Natural killer cell (primary cell): ENCODE data around the gene METAP1D. TPM values are rescaled to one million over a fixed set of nuclear protein-coding genes. Genes with fewer than 3 reads are reported as not detected.

Source experiments
- ATAC-seq, 3 donors: fragments of 150-1000 bp in 2 of 3; fragments of 200-7000 bp in 1 of 3; cut with Tn5 transposase; 1 replicate in 1 of 3; 2 replicates in 2 of 3; pipeline ENCODE4 v1.10.0; 2021; ENCODE audit warnings: mild to moderate bottlenecking in 2 of 3, moderate library complexity in 2 of 3
- DNase-seq, 2 donors: peaks; one replicate each; pipeline versions ENCODE4 v3.0.0 to v3.0.0-alpha.2; 2013 to 2021; ENCODE audit warnings: mixed read lengths in 1 of 2
- H3K27ac ChIP-seq: one replicate; pipeline ENCODE4 v1.5.1; 2013; ENCODE audit warnings: mild to moderate bottlenecking, low read length
- H3K27me3 ChIP-seq: one replicate; pipeline ENCODE4 v1.6.1; 2013; ENCODE audit warnings: low read length; ENCODE audit not compliant: control insufficient read depth, insufficient read depth
- H3K36me3 ChIP-seq: one replicate; pipeline ENCODE4 v1.6.1; 2013; ENCODE audit warnings: low read length; ENCODE audit not compliant: control insufficient read depth, insufficient read depth
- H3K4me1 ChIP-seq: one replicate; pipeline ENCODE4 v1.6.1; 2013; ENCODE audit warnings: low read length; ENCODE audit not compliant: control insufficient read depth, insufficient read depth
- H3K4me3 ChIP-seq: one replicate; pipeline ENCODE4 v1.5.1; 2013; ENCODE audit warnings: low read length
- H3K9me3 ChIP-seq: one replicate; pipeline ENCODE4 v1.6.1; 2013; ENCODE audit warnings: low read length; ENCODE audit not compliant: control insufficient read depth, insufficient read depth
- H3K27ac Mint-ChIP-seq, 2 donors: one replicate each; pipeline ENCODE4 v1.8.0; 2022; ENCODE audit warnings: mild to moderate bottlenecking in 2 of 2, mixed read lengths in 2 of 2, moderate library complexity in 1 of 2
- H3K27me3 Mint-ChIP-seq, 2 donors: one replicate each; pipeline ENCODE4 v1.8.0; 2022; ENCODE audit warnings: low read depth in 2 of 2, mixed read lengths in 2 of 2
- H3K36me3 Mint-ChIP-seq: one replicate; pipeline ENCODE4 v1.8.0; 2022; ENCODE audit warnings: mixed read lengths
- H3K4me1 Mint-ChIP-seq, 2 donors: one replicate each; pipeline ENCODE4 v1.8.0; 2022; ENCODE audit warnings: mixed read lengths in 2 of 2
- H3K4me3 Mint-ChIP-seq: one replicate; pipeline ENCODE4 v1.8.0; 2022; ENCODE audit warnings: mild to moderate bottlenecking, moderate library complexity, mixed read lengths
- H3K9me3 Mint-ChIP-seq, 2 donors: one replicate each; pipeline ENCODE4 v1.8.0; 2022; ENCODE audit warnings: mixed read lengths in 2 of 2
- WGBS: methylation state at CpG from one replicate; pipeline ENCODE4 v1.1.7; 2013; ENCODE audit warnings: missing lambda C conversion rate; ENCODE audit not compliant: insufficient coverage; 5-methylcytosine and 5-hydroxymethylcytosine counted together
- intact Hi-C: fragments of 100-400 bp; cut with micrococcal nuclease; formaldehyde crosslinking; loops from one replicate; pipeline ENCODE4 v1.14.2; 2022
- total RNA-seq, 4 donors: library from RNA; stranded (reverse); fragments of 120-200 nt in 1 of 4; gene quantifications; one replicate each; pipeline versions ENCODE4 v1.2.3 to v1.2.4, GENCODE V29; 2013 to 2022
- TF ChIP-seq, protein P1 (sequence below): fragments of 200-600 bp; IDR thresholded peaks from one replicate; pipeline ENCODE4 v1.8.0; 2022; ENCODE audit warnings: antibody characterized with exemption

The METAP1D gene
- total RNA-seq, 3 donors from 2014 or later (not counting 1 experiment from before 2014, with no cell fraction given) = 2.8 to 3.4 (median 3.2) TPM

DNA sequence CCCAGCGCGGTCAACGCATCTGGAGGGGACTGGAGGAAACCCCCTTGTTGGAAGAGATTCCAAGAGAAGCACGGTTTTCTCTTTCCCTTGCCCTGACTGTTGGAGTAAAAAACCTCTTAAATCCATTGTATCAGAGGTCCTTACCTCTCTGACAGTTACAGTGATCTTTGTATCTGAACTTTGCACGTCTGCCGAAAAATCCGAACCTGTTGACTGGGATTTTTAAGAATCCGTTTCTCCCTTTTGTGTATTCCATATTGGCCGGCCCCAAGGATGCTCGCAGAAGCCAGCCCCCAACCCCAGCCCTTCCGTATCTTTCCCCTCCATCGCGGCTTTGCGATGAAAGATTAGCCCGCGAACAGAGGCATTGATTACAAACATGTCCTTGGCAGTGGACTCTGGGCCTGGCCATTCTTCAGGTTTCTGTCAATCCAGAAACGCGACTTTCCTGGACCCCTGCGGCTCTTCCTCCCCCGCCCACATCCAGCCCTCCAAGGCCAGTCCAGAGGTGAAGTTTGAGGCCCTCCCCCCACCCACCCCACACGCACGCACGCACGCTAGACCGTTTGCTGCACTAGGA is 81.0 kb downstream of the METAP1D start:
- intact Hi-C loops = no loop called here
- 18% methylated on average over 25 of the region's 25 CpGs for WGBS
- Mint-ChIP-seq H3K36me3 (no peaks in the 10 kb centered on the region), H3K9me3 (no peaks in the 10 kb centered on the region), H3K27ac (peak overlapping the region in 1 of 2 donors; percentile 67), H3K27me3 (peaks cover 71 to 94% of the 10 kb centered on the region in 2 donors), H3K4me3 (no peak overlapping the region), H3K4me1 (peaks cover 40% of the 10 kb centered on the region in 2 donors)
- no peaks in the 10 kb centered on the region for H3K36me3 ChIP-seq
- TF ChIP-seq, protein P1, sequence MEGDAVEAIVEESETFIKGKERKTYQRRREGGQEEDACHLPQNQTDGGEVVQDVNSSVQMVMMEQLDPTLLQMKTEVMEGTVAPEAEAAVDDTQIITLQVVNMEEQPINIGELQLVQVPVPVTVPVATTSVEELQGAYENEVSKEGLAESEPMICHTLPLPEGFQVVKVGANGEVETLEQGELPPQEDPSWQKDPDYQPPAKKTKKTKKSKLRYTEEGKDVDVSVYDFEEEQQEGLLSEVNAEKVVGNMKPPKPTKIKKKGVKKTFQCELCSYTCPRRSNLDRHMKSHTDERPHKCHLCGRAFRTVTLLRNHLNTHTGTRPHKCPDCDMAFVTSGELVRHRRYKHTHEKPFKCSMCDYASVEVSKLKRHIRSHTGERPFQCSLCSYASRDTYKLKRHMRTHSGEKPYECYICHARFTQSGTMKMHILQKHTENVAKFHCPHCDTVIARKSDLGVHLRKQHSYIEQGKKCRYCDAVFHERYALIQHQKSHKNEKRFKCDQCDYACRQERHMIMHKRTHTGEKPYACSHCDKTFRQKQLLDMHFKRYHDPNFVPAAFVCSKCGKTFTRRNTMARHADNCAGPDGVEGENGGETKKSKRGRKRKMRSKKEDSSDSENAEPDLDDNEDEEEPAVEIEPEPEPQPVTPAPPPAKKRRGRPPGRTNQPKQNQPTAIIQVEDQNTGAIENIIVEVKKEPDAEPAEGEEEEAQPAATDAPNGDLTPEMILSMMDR = no peak
- no peak overlapping the region for H3K27ac ChIP-seq
- H3K4me1 ChIP-seq = peaks cover 44% of the 10 kb centered on the region
- ATAC-seq (no peak), DNase-seq (peak in 1 of 2 donors; percentile 17)
- H3K27me3 ChIP-seq = peaks cover 84% of the 10 kb centered on the region
- peaks cover 16% of the 10 kb centered on the region for H3K9me3 ChIP-seq
- H3K4me3 ChIP-seq = no peak overlapping the region

GRCh38 chr2:172081221-172082022 is 81.7 kb downstream of the METAP1D start:
- H3K4me1 Mint-ChIP-seq = peaks cover 46 to 47% of the 10 kb centered on the region in 2 donors
- H3K27me3 Mint-ChIP-seq = peaks cover 72 to 94% of the 10 kb centered on the region in 2 donors
- WGBS = 16% methylated on average over 36 of the region's 36 CpGs
- intact Hi-C loops = no loop called here
- DNase-seq = peak in 1 of 2 donors; percentile 31
- no peak overlapping the region for H3K27ac Mint-ChIP-seq
- H3K27me3 ChIP-seq = peaks cover 87% of the 10 kb centered on the region
- H3K4me3 ChIP-seq = no peak overlapping the region
- H3K9me3 Mint-ChIP-seq = no peaks in the 10 kb centered on the region
- peaks cover 50% of the 10 kb centered on the region for H3K4me1 ChIP-seq
- H3K4me3 Mint-ChIP-seq = no peak overlapping the region
- H3K36me3 ChIP-seq = no peaks in the 10 kb centered on the region
- ATAC-seq = no peak
- no peaks in the 10 kb centered on the region for H3K36me3 Mint-ChIP-seq
- H3K27ac ChIP-seq = no peak overlapping the region
- peaks cover 16% of the 10 kb centered on the region for H3K9me3 ChIP-seq
- TF ChIP-seq, protein P1 = no peak

DNA sequence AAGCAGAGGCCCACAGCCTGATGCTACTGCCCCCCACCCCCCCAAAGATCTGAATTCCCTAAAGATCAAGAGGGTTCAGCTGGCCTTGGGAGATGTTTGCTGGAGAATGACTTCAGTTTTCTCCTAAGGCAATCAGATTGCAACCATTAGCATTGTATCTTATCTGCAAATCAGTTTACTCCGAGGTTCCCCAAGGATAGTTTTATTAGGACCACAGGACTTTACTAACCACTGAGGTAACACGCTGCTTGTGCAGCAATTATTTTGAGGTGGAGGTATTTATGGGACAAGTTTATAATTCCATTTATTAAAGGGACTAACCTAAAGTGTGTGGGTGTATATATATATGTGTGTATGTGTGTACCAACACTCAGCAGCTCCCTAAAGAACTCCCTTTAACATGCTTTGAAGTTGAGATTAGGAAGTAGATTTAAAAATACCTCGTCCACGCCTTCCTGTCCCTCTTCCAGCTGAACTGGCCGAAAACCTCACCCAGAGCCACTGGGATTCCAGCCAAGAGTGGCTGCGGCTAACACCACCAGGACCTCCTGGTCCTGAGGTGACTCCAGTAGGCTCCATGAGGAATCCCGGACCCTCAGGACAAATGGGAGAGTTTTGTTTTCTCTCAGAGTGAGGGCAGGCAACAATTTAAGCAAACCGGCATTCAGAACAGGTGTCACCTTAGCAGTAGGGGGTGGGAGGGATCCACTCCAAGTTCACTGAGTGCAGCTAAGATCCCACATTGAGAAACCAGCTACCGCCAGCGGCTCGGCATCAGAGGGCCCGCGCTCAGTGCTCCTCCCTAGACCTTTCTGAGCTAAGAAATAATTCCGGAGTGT is 82.6 kb downstream of the METAP1D start:
- H3K27me3 ChIP-seq = peaks cover 92% of the 10 kb centered on the region
- no peak overlapping the region for H3K27ac Mint-ChIP-seq
- H3K4me1 Mint-ChIP-seq = peaks cover 55 to 56% of the 10 kb centered on the region in 2 donors

More for the DNA sequence above, 82.6 kb downstream of the METAP1D start:
- H3K36me3 ChIP-seq = no peaks in the 10 kb centered on the region
- ATAC-seq = no peak
- H3K4me3 ChIP-seq = no peak overlapping the region
- DNase-seq = peak in 1 of 2 donors; percentile 32
- Mint-ChIP-seq H3K36me3 (no peaks in the 10 kb centered on the region), H3K4me3 (peak overlapping the region; percentile 25), H3K9me3 (no peaks in the 10 kb centered on the region), H3K27me3 (peaks cover 77 to 95% of the 10 kb centered on the region in 2 donors)
- H3K9me3 ChIP-seq = peaks cover 16% of the 10 kb centered on the region
- H3K27ac ChIP-seq = no peak overlapping the region
- H3K4me1 ChIP-seq = peaks cover 59% of the 10 kb centered on the region
- TF ChIP-seq, protein P1 = no peak
- 12% methylated on average over 13 of the region's 14 CpGs for WGBS
- intact Hi-C loops = no loop called here
